Progenitor cell of endocrine pancreas (in vitro differentiated cells): Measurements from ENCODE around the gene UBR3. TPM values are rescaled to one million over a fixed set of nuclear protein-coding genes. Genes with fewer than 3 reads are reported as not detected.
A peak's percentile ranks its signal among the peaks of the same experiment; 100 is the strongest.
"Not testable (repeated sequence)": the region's sequence is repeated elsewhere in the genome, so short reads cannot be mapped to it uniquely, and the experiment has no call there.

ENCODE experiments used
- DNase-seq: peaks from one replicate; pipeline ENCODE4 v3.0.0; 2021; ENCODE audit warnings: low spot score; ENCODE audit not compliant: unreplicated experiment
- H3K27ac Mint-ChIP-seq: 2 replicates; pipeline ENCODE4 v1.8.0; 2021; ENCODE audit warnings: mild to moderate bottlenecking, moderate library complexity, mixed read lengths
- H3K27me3 Mint-ChIP-seq: 2 replicates; pipeline ENCODE4 v1.8.0; 2021; ENCODE audit warnings: mixed read lengths
- H3K36me3 Mint-ChIP-seq: 2 replicates; pipeline ENCODE4 v1.8.0; 2022; ENCODE audit warnings: mixed read lengths; ENCODE audit not compliant: insufficient read depth
- H3K4me1 Mint-ChIP-seq: 2 replicates; pipeline ENCODE4 v1.8.0; 2021; ENCODE audit warnings: low read depth, mixed read lengths
- H3K4me3 Mint-ChIP-seq: 2 replicates; pipeline ENCODE4 v1.8.0; 2021; ENCODE audit warnings: low read depth, mild to moderate bottlenecking, moderate library complexity, mixed read lengths
- H3K9me3 Mint-ChIP-seq: 2 replicates; pipeline ENCODE4 v1.8.0; 2021; ENCODE audit warnings: low read depth, mixed read lengths
- total RNA-seq: library from RNA; stranded (reverse); gene quantifications from 2 replicates; pipeline ENCODE4 v1.2.1, GENCODE V29; 2021
- TF ChIP-seq, protein P1 (sequence below): fragments of 200-600 bp; sonication (generic); IDR thresholded peaks from one replicate; pipeline ENCODE4 v1.5.0; 2021; ENCODE audit warnings: antibody characterized with exemption, mild to moderate bottlenecking; ENCODE audit not compliant: unreplicated experiment

Gene UBR3
- total RNA-seq, 1 donor from 2014 or later = 36.9 TPM

DNA sequence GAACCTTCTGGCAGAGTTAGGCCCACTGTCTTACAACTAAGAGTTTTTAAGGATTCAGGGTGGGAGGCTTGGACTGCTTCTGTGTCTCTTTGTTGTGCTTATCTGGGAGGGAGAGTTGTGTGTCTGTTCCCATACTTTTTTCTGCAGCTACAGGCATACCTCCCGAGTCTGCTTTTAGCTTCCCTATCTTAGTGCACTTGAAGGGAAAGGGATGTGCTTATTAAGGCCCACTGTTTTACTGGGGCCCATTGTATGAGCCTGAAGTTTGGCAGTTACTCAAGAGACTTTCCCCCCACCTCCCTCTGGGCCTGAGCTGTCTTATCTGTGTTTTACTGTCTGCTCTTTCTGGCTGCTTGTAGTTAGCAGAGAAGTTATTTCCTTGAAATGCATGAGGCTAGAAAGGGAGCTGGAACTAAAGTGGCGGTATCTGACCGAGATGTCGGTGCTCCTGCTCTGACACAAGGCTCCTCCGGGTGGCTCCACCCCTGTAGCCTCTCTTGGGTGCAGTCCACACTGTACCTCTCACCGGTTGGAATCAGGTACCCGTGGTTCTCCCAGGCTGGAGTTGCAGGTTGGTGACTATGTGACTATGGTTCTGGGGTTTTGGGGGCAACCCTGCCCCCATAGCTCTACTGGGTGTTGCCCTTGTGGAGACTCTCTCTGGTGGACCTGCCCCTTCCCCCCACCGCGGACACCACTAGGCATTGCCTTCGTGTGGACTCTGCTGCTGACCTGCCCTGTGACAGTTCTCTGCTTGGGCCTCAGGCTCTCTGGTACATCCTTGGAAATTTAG, 12.9 kb downstream of the UBR3 start:
- no peaks in the 10 kb centered on the region for H3K27me3 Mint-ChIP-seq
- peaks cover 8% of the 10 kb centered on the region for H3K4me1 Mint-ChIP-seq
- TF ChIP-seq, protein P1, sequence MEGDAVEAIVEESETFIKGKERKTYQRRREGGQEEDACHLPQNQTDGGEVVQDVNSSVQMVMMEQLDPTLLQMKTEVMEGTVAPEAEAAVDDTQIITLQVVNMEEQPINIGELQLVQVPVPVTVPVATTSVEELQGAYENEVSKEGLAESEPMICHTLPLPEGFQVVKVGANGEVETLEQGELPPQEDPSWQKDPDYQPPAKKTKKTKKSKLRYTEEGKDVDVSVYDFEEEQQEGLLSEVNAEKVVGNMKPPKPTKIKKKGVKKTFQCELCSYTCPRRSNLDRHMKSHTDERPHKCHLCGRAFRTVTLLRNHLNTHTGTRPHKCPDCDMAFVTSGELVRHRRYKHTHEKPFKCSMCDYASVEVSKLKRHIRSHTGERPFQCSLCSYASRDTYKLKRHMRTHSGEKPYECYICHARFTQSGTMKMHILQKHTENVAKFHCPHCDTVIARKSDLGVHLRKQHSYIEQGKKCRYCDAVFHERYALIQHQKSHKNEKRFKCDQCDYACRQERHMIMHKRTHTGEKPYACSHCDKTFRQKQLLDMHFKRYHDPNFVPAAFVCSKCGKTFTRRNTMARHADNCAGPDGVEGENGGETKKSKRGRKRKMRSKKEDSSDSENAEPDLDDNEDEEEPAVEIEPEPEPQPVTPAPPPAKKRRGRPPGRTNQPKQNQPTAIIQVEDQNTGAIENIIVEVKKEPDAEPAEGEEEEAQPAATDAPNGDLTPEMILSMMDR = no peak
- peak overlapping the region; percentile 71 for H3K27ac Mint-ChIP-seq
- no peak for DNase-seq
- H3K9me3 Mint-ChIP-seq = no peaks in the 10 kb centered on the region
- H3K4me3 Mint-ChIP-seq = no peak overlapping the region
- peaks cover 17% of the 10 kb centered on the region for H3K36me3 Mint-ChIP-seq

DNA sequence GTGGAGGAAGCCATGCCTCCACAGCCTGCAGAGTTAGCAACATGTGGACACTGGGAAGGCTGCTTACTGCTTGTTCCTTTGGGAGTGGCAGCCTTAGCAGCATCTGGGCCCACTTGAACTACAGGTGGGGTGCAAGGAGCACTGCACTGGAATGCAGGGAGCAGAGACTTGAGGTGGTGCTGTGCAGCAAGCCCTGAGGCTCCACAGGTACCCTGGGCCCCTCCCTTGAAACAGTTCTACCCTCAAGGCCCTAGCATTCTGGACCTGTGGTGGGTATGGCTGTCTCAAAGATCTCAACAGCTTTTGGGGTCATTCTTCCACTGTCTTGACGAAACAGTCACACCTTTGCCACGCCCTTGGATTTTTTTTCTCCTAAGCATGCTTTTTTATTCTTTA, 13.5 kb downstream of the UBR3 start:
- no peak overlapping the region for H3K4me3 Mint-ChIP-seq
- no peak for DNase-seq
- H3K4me1 Mint-ChIP-seq = peaks cover 8% of the 10 kb centered on the region
- TF ChIP-seq, protein P1 = no peak
- H3K36me3 Mint-ChIP-seq = peaks cover 17% of the 10 kb centered on the region
- no peaks in the 10 kb centered on the region for H3K9me3 Mint-ChIP-seq
- H3K27ac Mint-ChIP-seq = no peak overlapping the region
- H3K27me3 Mint-ChIP-seq = no peaks in the 10 kb centered on the region

DNA sequence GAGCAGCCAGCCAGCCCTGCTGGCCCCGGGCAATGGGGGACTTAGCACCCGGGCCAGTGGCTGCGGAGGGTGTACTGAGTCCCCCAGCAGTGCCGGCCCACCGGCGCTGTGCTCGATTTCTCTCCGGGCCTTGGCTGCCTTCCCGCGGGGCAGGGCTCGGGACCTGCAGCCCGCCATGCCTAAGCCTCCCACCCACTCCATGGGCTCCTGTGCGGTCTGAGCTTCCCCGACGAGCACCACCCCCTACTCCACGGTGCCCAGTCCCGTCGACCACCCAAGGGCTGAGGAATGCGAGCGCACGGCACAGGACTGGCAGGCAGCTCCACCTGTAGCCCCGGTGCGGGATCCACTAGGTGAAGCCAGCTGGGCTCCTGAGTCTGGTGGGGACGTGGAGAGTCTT, 14.4 kb downstream of the UBR3 start:
- peaks cover 21% of the 10 kb centered on the region for H3K36me3 Mint-ChIP-seq
- not testable (repeated sequence) for H3K4me3 Mint-ChIP-seq, H3K27me3 Mint-ChIP-seq, DNase-seq, H3K4me1 Mint-ChIP-seq, H3K9me3 Mint-ChIP-seq, H3K27ac Mint-ChIP-seq

- Mint-ChIP-seq H3K27ac (no peak overlapping the region), H3K27me3 (no peaks in the 10 kb centered on the region), H3K9me3 (peaks cover 4% of the 10 kb centered on the region), H3K4me1 (peaks cover 9% of the 10 kb centered on the region), H3K36me3 (peaks cover 28% of the 10 kb centered on the region), H3K4me3 (no peak overlapping the region)
- TF ChIP-seq, protein P1 = no peak
- no peak for DNase-seq
Observed at GRCh38 chr2:169845016-169845415, 17.8 kb downstream of the UBR3 start.

DNA sequence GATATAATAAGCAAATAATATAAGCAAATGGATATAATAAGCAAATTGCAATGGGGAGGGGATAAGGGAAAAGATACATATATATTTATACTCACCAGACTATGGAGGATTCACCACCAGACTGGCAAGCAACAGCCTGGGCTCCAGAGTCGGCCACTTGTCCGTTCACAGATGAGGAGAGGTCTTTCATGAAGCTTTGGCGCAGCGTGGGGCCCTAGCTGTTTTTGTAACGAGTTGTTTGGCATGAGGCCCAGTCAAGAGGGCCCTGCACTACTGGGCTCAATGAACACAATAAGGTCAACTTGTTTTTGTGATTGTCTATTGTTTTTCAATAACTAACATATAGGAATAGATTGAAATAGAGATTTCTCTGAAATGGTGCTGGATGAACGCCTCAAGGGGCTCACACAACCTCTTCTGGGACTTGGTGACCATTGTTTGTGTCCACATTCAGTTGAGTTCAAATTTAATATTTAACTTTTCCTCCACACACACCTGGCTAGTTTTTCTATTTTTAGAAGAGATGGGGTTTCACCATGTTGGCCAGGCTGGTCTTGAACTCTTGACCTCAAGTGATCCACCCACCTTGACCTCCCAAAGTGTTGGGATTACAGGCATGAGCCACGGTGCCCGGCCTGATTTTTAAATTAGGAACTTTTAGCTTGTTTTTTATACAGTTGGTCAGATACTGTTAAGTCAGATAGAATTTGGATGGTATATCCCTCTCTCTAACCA, 21.9 kb downstream of the UBR3 start:
- H3K4me1 Mint-ChIP-seq, H3K27ac Mint-ChIP-seq, H3K9me3 Mint-ChIP-seq, H3K4me3 Mint-ChIP-seq, DNase-seq, H3K27me3 Mint-ChIP-seq: not testable (repeated sequence)
- peaks cover 32% of the 10 kb centered on the region for H3K36me3 Mint-ChIP-seq

GRCh38 chr2:169849710-169850109, 22.5 kb downstream of the UBR3 start:
- no peak for DNase-seq
- Mint-ChIP-seq H3K9me3 (peaks cover 7% of the 10 kb centered on the region), H3K27me3 (no peaks in the 10 kb centered on the region), H3K36me3 (peaks cover 31% of the 10 kb centered on the region), H3K4me3 (no peak overlapping the region), H3K4me1 (peaks cover 6% of the 10 kb centered on the region), H3K27ac (no peak overlapping the region)
- TF ChIP-seq, protein P1 = no peak
